GM15510 (cell line): ENCODE results near the gene PRR32.

Experiments
- POLR2A ChIP-seq: IDR thresholded peaks from 3 replicates; pipeline ENCODE4 v1.6.1; 2011; ENCODE audit warnings: borderline replicate concordance; ENCODE audit not compliant: insufficient read length; ENCODE audit errors: extremely low read depth

The PRR32 gene, protein sequence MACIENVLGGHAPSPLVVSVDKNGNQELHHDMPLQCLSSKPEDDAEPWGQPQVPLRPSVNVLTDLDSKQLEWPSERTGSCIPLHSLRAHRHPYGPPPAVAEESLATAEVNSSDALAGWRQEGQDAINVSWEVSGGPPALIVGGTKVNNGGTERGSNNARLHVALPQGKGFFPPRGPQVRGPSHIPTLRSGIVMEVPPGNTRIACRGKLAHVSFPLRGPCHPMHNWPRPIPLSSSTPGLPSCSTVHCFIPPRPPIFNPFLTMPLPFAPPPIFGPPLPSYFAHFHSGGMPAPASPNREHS

GRCh38 chrX:126819429-126819828 is at the start of gene PRR32:
PRR32 (plus strand) TSS chrX:126819729; CDS start chrX:126819844, 115 bp downstream.
- no peak for TF ChIP-seq POLR2A

GRCh38 chrX:126770179-126770578 is 49.4 kb upstream of the PRR32 start:
- TF ChIP-seq POLR2A, result no peak

GRCh38 chrX:126785539-126785938 is 34.0 kb upstream of the PRR32 start:
- TF ChIP-seq POLR2A, result no peak

- TF ChIP-seq POLR2A, result no peak
Observed at GRCh38 chrX:126799059-126799458, 20.5 kb upstream of the PRR32 start.

DNA sequence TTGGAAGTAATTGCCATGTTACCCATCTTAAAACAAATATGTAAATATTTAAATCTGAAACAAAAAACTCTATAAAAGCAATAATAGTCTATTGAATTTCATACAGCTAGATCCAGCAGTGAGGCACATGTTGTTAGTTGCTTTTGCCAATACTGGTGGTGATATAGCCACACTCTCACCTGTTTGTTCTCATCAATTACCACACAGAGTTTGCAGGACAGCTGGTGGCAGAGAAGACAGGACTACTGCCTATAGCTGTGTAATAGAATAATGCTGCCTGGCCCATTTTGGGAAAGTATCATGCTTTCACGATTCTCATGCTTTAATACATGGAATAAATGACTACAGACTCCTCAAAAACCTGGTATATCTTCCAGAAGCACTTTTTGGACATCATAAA is 3.7 kb upstream of the PRR32 start:
- no peak for TF ChIP-seq POLR2A

DNA sequence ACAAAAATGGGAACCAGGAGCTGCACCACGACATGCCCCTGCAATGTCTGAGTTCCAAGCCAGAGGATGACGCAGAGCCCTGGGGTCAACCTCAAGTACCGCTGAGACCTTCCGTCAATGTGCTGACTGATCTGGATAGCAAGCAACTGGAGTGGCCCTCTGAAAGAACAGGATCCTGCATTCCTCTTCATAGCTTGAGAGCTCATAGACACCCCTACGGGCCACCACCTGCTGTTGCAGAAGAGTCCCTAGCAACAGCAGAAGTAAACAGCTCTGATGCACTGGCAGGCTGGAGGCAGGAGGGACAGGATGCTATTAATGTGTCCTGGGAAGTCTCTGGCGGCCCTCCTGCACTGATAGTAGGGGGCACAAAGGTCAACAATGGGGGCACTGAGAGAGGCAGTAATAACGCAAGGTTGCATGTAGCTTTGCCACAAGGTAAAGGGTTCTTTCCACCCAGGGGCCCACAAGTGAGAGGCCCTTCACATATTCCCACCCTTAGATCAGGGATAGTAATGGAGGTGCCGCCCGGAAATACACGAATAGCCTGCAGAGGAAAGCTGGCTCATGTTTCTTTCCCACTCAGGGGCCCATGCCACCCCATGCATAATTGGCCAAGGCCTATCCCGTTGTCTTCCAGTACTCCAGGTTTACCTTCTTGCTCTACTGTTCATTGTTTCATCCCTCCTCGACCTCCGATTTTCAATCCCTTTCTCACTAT is 1.3 kb downstream of the PRR32 start:
- no peak for TF ChIP-seq POLR2A

GRCh38 chrX:126824338-126825007 is 4.9 kb downstream of the PRR32 start:
- TF ChIP-seq POLR2A, result no peak

DNA sequence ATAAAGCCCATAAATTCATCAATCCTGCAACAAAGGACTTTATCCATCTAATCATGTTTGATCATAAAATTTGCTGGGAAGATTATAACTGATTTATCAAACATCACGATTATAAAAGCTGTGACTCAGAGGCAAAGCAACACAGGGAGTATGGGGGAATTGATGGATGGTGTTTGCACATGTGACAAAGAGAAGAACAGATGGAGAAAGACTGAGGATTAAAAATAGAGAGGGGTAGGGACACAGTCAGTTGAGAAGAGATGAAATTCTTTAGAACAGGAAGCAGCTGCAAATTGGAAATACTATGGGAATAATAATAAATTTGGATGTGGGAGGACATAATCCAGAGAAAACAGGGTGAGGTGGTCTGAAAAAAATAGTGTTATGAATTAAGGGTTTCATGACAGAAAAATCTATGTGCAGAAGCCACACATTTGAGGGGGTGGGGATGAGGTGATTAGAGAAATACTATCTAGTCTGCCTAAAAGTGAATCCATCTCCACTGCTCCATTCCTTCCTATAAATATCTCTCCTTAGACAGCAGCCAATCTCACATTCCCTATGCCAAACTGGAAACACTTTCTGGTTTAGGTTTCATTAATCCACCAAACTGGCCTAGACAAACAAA is 6.2 kb downstream of the PRR32 start:
- no peak for TF ChIP-seq POLR2A

GRCh38 chrX:126836186-126836585 is 16.7 kb downstream of the PRR32 start:
- TF ChIP-seq POLR2A, result no peak

DNA sequence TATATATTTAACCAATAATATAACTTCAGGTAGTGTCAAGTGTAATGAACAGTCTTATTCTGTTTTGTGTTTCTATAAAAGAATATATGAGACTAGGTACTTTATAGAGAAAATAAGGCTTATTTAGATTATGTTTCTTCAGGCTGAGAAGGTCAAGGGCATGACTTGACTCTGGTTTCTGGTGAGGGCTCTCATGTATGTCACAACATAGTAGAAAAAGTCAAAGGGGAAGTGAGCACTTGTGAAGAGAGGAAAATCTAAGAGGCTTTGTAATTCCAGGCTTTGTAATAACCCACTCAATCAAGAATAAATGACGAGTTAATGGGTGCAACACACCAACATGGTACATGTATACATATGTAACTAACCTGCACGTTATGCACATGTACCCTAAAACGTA is 27.6 kb downstream of the PRR32 start:
- TF ChIP-seq POLR2A, result no peak

- no peak for TF ChIP-seq POLR2A
Observed at GRCh38 chrX:126855839-126856524, 36.5 kb downstream of the PRR32 start.
